ENCODE measurements around the gene CTAGE9.
"Not testable (repeated sequence)": the region's sequence is repeated elsewhere in the genome, so short reads cannot be mapped to it uniquely, and the experiment has no call there.

Gene CTAGE9, protein sequence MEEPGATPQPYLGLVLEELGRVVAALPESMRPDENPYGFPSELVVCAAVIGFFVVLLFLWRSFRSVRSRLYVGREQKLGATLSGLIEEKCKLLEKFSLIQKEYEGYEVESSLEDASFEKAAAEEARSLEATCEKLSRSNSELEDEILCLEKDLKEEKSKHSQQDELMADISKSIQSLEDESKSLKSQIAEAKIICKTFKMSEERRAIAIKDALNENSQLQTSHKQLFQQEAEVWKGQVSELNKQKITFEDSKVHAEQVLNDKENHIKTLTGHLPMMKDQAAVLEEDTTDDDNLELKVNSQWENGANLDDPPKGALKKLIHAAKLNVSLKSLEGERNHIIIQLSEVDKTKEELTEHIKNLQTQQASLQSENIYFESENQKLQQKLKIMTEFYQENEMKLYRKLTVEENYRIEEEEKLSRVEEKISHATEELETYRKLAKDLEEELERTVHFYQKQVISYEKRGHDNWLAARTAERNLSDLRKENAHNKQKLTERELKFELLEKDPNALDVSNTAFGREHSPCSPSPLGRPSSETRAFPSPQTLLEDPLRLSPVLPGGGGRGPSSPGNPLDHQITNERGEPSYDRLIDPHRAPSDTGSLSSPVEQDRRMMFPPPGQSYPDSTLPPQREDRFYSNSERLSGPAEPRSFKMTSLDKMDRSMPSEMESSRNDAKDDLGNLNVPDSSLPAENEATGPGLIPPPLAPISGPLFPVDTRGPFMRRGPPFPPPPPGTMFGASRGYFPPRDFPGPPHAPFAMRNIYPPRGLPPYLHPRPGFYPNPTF

DNA sequence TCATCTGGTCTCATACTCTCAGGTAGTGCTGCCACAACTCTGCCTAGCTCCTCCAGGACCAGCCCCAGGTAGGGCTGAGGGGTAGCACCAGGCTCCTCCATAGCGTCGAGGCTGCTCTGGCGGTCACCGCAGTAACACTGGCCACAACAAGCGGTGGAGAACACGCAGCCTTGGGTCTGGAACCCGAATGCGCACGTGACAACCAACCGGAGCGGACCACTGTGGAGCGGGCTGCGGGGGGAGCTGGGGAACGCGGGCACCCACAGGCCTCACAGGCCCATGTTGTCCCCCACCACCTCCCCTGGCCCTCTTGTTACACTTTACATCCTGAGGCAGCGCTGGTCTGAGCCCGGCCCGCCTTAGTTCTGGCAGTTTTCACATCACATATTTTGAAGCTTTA, at the start of gene CTAGE9:
TSS of gene CTAGE9 (minus strand) at position 101 of the 400 bp plus-strand sequence. CDS start at position 101, 0 bp downstream.
- DNase-seq: not testable (repeated sequence)

DNA sequence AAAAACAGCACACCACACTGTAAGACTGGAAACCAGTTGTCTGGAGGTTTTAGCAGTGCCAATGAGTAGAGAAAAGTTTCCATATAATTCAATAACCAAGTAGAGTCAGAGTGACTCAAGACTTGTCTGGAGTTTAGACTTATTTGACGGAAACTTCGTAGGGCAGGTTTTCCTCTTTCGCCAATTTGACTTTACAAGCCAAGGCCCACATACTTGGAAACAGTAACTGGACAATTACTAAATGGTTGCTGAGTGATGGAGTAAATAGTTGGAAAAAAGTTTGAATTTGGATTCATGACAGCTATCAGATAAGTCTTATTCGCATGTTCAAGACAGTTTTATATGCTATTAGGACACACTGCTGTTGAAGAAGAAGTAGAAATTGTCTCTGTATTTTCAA, 48.1 kb upstream of the CTAGE9 start:
- DNase-seq: no peak

DNA sequence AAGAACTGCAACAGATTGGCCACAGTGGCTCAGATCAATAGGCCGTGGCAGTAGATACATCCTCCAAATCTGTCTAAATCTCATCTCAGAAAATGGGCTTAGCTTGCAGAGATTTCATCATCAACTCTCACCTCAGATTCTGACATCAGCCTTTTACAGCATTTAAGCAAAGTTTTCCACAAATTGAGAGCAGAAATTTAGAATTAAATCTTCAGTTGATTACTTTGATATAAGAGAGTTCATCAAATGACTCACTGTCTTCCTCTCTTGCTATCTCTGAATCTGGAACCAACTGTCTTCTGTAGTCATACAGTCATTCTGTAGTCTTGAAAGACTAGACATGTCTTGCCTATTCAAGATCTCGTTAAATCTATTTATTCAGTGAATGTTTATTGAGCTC, 45.2 kb upstream of the CTAGE9 start:
- no peak for DNase-seq

DNA sequence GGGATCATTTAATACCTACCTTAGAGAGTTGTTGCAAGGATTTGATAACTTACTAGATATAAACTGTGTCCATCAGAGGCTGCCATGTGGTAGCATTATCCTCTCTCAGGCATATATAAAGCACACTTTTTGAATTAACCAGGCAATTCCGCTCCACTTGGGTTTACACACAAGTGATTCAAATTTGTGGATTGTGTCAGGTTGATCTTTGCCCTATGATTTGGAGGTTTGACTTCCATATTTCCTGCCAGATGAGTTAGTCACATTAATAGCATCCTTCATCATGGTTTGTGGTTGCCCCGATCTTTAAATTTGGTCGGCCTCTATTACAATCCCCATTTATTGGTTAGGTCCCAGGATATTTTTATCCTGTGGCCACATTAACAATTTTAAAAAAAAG, 44.8 kb upstream of the CTAGE9 start:
- DNase-seq: peak; percentile 7

DNA sequence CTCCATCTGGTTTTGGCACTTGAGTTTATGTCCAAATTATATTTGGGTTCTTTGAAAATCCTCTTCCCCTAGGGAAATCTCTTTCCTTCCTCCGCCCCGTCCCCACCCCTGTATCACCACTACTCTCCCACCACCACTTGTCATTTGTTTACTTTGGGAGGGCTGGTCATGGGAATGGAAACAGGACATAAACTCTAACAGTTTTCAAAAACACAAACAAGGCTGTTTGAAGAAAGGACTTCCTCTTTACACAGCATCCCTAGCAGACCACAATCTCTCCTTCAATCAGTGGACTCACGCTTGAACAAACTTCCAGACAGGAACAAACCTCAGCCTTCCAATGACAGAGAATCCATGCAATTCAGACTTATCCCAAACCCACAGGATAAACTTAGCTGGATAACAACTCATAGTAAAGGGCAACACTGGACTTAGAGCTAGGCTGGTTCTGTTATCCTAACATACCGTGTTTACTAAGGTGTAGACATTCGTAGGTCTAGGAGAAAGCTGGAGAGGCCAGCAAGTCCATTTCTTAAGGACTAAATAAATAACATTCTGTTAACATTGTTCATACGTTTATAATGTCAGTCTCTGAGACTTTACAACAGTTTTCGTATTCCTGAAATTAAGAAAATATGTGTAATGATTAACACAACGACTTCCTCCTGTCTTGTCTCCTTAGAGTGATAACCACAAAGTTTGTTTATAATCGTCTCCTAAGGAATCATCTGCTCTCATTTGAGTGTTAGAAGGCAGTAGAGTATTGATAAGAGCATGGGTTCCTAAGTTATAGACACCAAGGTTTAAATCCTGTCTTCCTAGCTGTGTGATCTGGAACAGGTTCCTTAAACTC, 44.1 kb upstream of the CTAGE9 start:
- no peak for DNase-seq

DNA sequence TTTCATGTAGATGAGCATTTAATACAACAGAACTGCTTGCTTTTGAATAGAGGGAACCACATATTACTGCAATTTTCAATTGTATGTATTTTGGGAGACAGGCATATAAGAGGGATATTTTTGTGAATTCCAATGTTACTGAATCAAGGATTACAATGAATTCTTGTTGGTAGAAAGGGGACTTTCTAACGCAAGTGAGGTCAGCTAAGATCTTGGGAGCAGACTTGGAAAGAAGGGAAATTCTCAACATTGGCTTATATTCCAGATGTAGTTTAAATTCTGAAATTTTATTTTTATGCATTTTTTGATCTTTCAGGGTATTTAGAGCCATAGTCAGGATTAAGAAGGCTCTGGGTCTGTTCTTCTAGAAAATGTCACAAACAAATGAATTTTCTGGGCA, 43.3 kb upstream of the CTAGE9 start:
- no peak for DNase-seq

DNA sequence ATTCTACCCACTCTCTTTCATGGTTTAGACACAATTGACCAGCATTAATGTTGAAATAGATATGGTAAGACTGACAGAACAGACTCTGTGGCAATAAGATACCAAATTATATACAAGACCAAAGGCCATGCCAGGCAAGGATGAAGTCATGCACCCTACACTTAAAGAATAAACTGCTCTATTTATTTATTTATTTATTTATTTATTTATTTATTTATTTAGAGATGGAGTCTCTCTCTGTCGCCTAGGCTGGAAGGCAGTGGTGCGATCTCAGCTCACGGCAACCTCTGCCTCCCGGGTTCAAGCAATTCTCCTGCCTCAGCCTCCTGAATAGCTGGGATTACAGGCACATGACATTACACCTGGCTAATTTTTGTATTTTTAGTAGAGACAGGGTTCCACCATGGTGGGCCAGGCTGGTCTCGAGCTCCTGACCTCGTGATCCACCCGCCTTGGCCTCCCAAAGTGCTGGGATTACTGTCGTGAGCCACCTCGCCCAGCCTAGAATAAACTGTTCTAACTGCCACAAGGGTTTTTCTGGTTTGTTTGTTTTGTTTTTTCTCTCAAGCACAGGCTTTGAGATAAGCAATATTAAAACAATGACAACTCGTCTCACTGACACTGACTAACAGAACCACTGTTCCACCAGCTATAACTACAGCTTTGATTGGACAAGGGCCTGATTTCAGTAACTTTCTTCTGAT, 40.3 kb upstream of the CTAGE9 start:
- not testable (repeated sequence) for DNase-seq

DNA sequence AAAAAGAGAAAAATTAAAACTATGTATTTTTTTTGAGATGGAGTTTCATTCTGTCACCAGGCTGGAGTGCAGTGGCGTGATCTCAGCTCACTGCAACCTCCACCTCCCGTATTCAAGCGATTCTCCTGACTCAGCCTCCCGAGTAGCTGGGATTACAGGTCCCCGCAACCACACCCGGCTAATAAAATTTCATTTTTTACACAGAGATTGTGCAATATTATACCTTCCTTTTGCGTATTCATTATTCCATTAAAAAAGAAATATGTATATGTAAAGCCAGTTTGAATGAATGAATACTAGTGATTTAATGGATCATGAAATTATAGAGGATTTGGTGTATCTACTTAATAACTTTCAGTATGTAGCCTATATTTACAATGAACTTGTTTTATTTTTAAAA, 38.2 kb upstream of the CTAGE9 start:
- DNase-seq: no peak

DNA sequence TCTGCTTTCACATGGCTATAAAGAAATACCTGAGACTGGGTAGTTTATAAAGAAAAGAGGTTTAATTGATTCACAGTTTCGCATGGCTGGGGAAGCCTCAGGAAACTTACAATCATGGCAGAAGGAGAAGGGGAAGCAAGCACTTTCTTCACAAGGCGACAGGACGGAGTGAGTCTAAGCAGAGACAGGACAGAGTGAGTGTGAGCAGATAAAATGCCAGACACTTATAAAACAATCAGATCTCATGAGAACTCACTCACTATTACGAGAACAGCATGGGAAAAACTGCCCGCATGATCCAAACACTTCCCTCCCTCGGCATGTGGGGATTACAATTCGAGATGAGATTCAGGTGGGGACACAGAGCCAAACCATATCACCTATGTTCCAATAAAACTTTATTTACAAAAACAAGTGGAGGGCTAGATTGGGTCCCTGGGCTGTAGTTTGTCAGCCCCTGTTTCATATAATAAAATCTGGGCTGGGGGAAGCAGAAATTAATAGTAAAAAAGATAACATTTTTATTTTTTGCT, 37.1 kb upstream of the CTAGE9 start:
- DNase-seq: no peak

DNA sequence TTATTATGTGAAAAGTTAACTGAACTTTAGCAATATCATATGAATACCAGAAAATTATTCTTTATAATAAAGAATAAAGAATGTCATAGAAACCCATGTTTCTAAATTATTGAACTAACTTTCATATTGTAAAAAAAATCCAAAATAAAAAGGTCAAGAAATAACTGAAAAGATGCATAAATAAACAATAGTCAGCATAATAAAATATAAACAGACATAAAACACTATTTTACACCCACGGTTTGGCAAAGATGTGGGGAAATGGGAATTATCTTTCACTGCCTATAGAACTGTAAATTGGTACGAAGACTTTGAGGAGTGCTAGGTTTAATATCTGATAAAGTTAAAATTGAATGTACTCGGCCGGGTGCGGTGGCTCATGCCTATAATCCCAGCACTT, 34.7 kb upstream of the CTAGE9 start:
- DNase-seq: no peak

DNA sequence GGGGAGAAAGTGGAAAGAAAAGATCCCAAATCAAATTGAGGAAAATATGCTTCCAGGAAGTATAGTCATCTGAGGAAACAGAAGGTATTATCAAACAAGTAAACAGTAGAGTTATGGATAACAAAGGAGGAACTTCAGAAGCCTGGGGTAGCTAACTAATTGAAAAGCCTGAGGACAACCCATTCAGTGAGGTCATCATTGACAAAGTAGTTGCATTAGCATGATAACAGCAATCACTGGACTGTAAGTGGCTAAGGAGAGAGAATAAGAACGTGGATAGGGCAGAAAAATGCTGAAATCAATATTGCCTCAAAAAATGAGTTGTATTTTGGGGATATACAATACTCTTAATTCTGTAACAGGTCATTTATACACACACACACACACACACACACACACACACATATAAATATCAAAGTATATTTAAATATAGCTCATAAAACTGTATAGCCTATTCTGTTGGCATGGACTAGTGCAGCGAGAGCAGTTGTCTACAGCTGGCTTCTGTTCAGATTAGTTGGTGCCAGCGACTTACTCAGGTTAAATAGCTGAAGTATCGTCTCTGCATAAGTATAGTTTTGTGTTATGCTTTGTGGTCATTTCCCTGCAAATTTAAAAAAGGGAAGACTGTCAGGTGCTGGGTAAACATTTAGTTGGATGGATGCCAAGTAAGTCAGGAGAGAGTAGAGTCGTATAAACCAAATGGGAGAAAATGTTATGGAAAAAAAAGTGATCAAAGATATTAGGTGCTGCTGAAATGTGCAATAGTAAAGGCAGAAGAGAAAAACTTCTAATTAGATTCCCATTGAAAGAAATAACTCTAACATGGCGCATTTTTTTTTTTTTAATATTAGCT, 33.8 kb upstream of the CTAGE9 start:
- no peak for DNase-seq

DNA sequence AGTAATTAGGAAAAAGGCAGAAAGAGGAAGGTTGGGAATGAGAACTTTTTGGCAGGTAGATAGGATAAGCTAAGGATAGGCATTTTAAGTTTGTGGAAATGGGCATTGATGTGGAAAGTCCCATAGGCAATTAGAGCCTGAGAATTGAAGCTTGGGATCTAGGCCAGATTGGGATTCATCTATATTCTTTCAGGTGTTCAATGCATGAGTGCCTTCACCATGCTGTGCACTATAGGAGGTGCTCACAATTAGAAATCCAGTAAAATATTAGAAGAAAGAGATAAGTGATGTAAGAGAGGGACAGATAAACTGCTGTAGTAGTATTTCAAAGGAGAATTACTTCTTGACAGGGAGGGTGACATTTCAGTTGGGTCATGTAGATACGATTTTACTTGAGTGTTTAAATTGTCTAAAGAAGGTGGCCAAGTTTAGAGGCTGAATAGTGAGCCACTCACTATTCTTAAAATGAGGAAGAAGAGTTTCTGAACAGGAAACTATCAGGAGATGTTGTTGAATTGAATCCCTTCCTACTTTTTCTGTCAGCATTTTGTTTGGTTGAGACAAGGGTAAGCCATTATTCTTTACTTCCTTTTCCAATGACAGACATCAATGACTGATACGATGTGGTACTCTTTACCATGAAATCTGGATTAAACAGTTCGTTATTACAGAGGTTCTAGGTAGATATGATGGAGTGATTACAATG, 31.0 kb upstream of the CTAGE9 start:
- DNase-seq: no peak

DNA sequence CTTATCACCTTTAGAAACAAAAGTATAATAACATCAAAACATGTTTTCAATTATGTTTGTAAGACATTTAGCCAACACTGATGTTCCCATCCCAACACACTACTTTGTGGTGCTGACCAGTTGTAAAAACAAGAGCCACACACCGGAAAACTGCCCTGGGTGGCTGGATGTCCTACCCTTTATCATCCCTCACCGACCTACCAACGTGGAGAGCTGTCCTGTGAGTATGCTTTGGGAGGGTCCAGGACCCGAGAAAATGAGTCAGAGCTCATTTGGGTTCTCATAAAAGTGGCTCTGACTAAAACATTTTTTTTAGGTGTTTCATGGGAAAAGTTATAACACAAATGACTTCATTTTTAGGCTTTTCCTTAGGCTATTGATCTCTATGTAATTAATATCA, 29.3 kb upstream of the CTAGE9 start:
- DNase-seq: peak; percentile 5

DNA sequence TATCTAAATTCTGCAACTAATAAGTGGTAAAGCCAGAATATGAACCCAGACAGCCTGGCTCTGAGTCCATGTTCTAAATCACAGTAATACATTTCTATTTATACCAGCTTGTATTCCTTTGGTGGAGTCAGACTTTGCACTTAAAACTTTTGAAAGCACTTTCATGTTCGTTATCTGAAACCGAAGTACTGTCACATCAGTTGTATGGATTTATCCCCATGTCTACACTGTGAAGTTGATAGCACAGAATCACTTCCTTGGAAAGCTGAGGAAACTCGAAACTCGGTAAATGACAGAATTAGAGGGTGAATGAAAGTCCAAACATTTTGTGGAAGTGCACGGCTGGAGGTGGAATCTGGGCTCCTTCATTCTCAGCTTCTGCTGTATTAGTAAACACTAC, 28.3 kb upstream of the CTAGE9 start:
- DNase-seq: no peak

DNA sequence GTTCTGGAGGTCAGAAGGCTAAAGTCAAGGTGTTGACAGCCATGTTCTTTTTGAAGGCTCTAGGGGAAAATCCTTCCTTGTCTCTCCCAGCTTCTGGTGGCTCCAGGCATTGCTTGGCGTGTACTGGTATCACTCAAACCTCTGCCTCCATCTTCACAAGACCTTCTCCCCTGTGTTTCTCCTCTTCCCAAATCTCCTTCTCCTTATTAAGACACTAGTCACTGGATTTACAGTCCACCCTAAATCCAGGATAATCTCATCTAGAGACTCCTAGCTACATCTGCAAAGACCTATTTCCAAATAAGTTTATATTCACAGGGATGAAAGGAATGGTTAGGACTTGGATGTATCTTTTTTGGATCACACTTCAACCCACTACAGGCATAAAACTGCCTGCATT, 26.0 kb upstream of the CTAGE9 start:
- no peak for DNase-seq

DNA sequence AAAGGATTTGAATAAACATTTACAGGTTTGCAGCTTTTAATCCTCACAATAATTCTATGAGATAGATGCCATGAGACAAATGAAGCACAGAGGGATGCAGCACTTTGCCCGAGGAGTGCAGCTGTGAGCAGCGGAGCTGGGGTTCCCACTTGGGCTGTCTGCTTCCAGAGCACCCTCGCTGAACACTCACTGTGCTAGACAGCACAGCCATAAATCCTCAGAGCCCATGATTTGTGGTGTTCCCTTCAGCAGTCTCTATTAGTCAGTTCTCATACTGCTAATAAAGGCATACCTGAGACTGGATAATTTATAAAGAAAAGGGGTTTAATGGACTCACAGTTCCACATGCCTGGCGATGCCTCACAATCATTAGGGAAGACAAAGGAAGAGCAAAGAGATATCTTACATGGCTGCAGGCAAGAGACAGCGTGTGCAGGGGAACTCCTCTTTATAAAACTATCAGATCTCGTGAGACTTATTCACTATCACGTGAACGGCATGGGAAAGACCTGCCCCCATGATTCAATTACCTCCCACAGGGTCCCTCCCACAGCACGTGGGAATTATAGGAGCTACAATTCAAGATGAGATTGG, 25.3 kb upstream of the CTAGE9 start:
- DNase-seq: no peak

DNA sequence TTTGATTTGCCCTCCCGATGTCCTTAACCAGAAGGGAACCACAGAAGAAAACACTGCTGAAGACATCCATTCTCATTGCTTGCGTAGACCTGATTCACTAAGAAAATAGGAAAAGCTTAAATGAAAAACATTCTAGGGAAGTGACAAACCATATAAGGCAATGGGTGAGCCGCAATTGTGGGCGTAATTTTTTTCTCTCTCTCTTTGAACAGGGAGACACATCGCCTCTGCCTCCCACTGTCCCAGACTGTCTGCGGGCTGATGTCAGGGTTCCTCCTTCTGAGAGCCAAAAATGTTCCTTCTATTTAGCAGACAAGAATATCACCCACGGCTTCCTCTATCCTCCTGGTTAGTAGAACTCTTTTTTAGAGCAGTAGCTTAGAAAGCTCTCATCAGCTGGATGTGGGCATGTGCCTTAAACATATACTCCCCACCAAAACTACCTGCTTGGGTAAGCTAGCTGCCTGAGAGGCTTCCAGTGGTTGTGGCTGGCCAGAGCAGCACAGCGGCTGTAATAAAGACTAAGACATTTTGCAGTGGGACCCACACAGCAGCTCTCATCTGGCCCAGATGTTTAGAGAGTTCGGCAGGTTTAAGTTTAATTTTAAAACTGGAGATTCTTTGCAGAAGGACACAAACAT, 22.7 kb upstream of the CTAGE9 start:
- DNase-seq: peak; percentile 5

DNA sequence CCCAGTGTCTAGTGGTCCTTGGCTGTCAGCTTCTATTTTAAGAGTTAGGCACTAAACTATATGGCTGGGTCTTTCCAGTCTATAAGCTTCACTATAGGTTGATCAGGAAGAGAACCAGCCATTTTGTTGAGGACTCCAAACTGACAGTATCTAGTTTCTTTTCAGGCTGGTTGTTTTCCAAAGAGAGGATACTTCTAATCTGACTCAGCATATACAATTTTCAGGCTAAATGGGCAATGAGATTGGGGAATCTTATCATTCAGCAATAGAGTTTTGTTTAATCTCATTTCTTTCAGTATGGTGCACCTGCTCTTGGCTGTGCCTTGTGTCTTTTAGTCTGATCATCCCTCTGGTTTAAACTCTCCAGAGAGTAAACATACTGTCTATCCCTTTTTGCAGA, 20.4 kb upstream of the CTAGE9 start:
- no peak for DNase-seq

DNA sequence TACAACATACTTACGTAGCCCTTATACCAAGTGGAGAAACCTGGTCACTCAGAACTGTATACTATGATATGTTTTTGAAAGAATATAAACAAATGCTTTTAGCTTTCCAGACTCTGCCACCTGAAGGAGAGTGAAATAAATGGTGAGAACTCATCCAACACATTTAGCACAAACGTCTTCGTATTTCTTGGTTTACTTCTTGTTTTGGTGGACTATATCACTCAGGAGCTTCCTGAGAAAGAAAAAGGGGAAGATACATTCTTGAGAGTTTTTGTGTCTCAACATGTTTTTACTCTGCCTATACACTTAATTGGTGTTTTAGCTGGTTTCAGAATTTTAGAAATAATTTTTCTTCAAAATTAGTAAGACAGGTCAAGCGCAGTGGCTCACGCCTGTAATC, 19.4 kb upstream of the CTAGE9 start:
- no peak for DNase-seq

DNA sequence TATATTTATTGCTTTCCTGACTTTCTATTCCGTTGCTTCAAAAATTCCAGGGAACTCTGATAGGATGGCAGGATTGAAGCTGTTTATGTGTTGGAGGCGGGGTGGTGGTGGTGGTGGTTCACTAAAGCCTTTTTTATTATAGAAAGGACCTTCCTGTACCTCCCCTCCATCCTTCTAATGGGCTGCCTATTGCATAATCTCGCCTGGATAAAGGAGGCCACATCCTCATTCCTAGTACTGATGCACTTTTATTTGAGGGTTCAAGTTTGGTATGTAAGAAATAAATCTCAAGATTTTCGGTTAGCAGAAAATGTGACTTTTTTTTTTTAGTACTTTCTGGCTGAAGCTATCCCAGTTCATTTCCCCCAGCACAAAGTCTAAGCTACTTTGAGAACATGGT, 18.7 kb upstream of the CTAGE9 start:
- no peak for DNase-seq

Data from T1000 (cell line).